H1 (cell line): Measurements from ENCODE around the gene MOB3B. TPM values are rescaled to one million over a fixed set of nuclear protein-coding genes. Genes with fewer than 3 reads are reported as not detected.

Experiments used
- CTCF ChIA-PET: fragments of 300-600 bp; sonication (Branson Sonifier 250); formaldehyde crosslinking; loops from one replicate; lab custom pipeline; 2021; ENCODE audit not compliant: partially characterized antibody; lab: Charles Lee
- POLR2A ChIA-PET: fragments of 300-600 bp; sonication (Branson Sonifier 250); formaldehyde crosslinking; loops from one replicate; lab custom pipeline; 2021; ENCODE audit warnings: inconsistent platforms; ENCODE audit not compliant: partially characterized antibody; lab: Charles Lee
- DNase-seq, 2 experiments: peaks; one replicate each; pipeline versions ENCODE4 v3.0.0 to v3.0.0-alpha.2; 2010 to 2022; ENCODE audit warnings: low spot score in 2 of 2, low read depth in 1 of 2, mixed read lengths in 1 of 2
- FAIRE-seq: peaks from 2 replicates; lab custom pipeline; 2011; peaks lifted over from hg19 to GRCh38; lab: Jason Lieb, UNC
- H2AFZ ChIP-seq: 2 replicates; pipeline ENCODE4 v1.8.1; 2012; ENCODE audit warnings: low read length, inconsistent platforms
- H2AK5ac ChIP-seq: 2 replicates; pipeline ENCODE4 v1.6.1; 2013; ENCODE audit warnings: low read depth, low read length
- H2BK120ac ChIP-seq: replicated peaks from 2 replicates; pipeline ENCODE3; 2013; ENCODE audit warnings: low read depth, low read length, inconsistent platforms
- H2BK12ac ChIP-seq: 2 replicates; pipeline ENCODE4 v1.6.1; 2013; ENCODE audit warnings: low read depth, low read length
- H2BK15ac ChIP-seq: 2 replicates; pipeline ENCODE4 v1.6.1; 2013; ENCODE audit warnings: low read length
- H2BK20ac ChIP-seq: 2 replicates; pipeline ENCODE4 v1.6.1; 2013; ENCODE audit warnings: low read length
- H2BK5ac ChIP-seq: 2 replicates; pipeline ENCODE4 v1.6.1; 2013; ENCODE audit warnings: low read depth, low read length
- H3K14ac ChIP-seq: 2 replicates; pipeline ENCODE4 v1.6.1; 2013; ENCODE audit warnings: inconsistent platforms; ENCODE audit not compliant: insufficient read length
- H3K18ac ChIP-seq: 2 replicates; pipeline ENCODE4 v1.6.1; 2013; ENCODE audit warnings: low read length; ENCODE audit errors: extremely low read depth
- H3K23ac ChIP-seq: 2 replicates; pipeline ENCODE4 v1.6.1; 2013; ENCODE audit warnings: inconsistent platforms; ENCODE audit not compliant: insufficient read length
- H3K23me2 ChIP-seq: 2 replicates; pipeline ENCODE4 v1.6.1; 2013; ENCODE audit warnings: low read depth, low read length
- H3K27ac ChIP-seq: 2 replicates; pipeline ENCODE4 v1.6.1; 2011; ENCODE audit warnings: low read depth, low read length, inconsistent platforms
- H3K27me3 ChIP-seq, 4 experiments: replicated peaks in 1 of 4; 1 replicate in 1 of 4; 2 replicates in 3 of 4; pipeline versions ENCODE4 v1.6.1 to v1.8.1; 2011 to 2013; ENCODE audit warnings: low read length in 3 of 4, mild to moderate bottlenecking in 3 of 4, inconsistent platforms in 2 of 4, mixed read lengths in 2 of 4, moderate library complexity in 1 of 4; ENCODE audit not compliant: control insufficient read depth in 3 of 4, insufficient read depth in 3 of 4; ENCODE audit errors: extremely low read depth in 1 of 4
- H3K36me3 ChIP-seq, 4 experiments: 2 replicates each; pipeline versions ENCODE4 v1.6.1 to v1.8.1; 2011 to 2013; ENCODE audit warnings: mild to moderate bottlenecking in 4 of 4, low read length in 3 of 4, moderate library complexity in 2 of 4, control low read depth in 1 of 4, inconsistent platforms in 1 of 4; ENCODE audit not compliant: insufficient read depth in 4 of 4, control insufficient read depth in 2 of 4
- H3K4ac ChIP-seq: replicated peaks from 2 replicates; pipeline ENCODE3; 2013; ENCODE audit warnings: low read length, low read depth, mixed read lengths, inconsistent platforms; ENCODE audit not compliant: insufficient read length
- H3K4me1 ChIP-seq, 4 experiments: replicated peaks in 1 of 4; 1 replicate in 1 of 4; 2 replicates in 3 of 4; pipeline versions ENCODE4 v1.6.1 to v1.8.1; 2011 to 2013; ENCODE audit warnings: low read length in 3 of 4, inconsistent platforms in 2 of 4, mixed read lengths in 1 of 4; ENCODE audit not compliant: insufficient read depth in 4 of 4, control insufficient read depth in 3 of 4
- H3K4me2 ChIP-seq, 2 experiments: 2 replicates each; pipeline versions ENCODE4 v1.6.1 to v1.8.1; 2011 to 2013; ENCODE audit warnings: low read depth in 2 of 2, low read length in 2 of 2, control low read depth in 1 of 2, inconsistent platforms in 1 of 2, mild to moderate bottlenecking in 1 of 2; ENCODE audit not compliant: insufficient read depth in 1 of 2
- H3K4me3 ChIP-seq, 4 experiments: fragments of 200-600, 300-600 bp in 1 of 4; sonication (generic), shearing (Covaris generic), sonication (Bioruptor Twin) in 1 of 4; 2 replicates each; pipeline versions ENCODE4 v1.5.1 to v1.8.1; 2011 to 2016; ENCODE audit warnings: low read length in 4 of 4, low read depth in 3 of 4, control low read depth in 2 of 4, inconsistent platforms in 2 of 4, mild to moderate bottlenecking in 2 of 4, mixed read lengths in 1 of 4, moderate library complexity in 1 of 4; ENCODE audit not compliant: insufficient read depth in 2 of 4; ENCODE audit errors: extremely low read depth in 1 of 4
- H3K56ac ChIP-seq: replicated peaks from 2 replicates; pipeline ENCODE3; 2013; ENCODE audit warnings: low read depth, mild to moderate bottlenecking, mixed read lengths, low read length, inconsistent platforms; ENCODE audit not compliant: insufficient read length
- H3K79me1 ChIP-seq: 2 replicates; pipeline ENCODE4 v1.6.1; 2013; ENCODE audit warnings: low read depth, low read length, control low read depth
- H3K79me2 ChIP-seq, 2 experiments: 2 replicates each; pipeline versions ENCODE4 v1.6.1 to v1.8.1; 2012 to 2013; ENCODE audit warnings: low read length in 2 of 2, mild to moderate bottlenecking in 2 of 2, inconsistent platforms in 1 of 2; ENCODE audit not compliant: insufficient read depth in 2 of 2, control insufficient read depth in 1 of 2
- H3K9ac ChIP-seq, 4 experiments: replicated peaks in 1 of 4; 1 replicate in 1 of 4; 2 replicates in 3 of 4; pipeline versions ENCODE4 v1.6.1 to v1.8.1; 2011 to 2013; ENCODE audit warnings: low read depth in 3 of 4, low read length in 3 of 4, control low read depth in 2 of 4, mild to moderate bottlenecking in 2 of 4, moderate library complexity in 2 of 4, inconsistent platforms in 1 of 4; ENCODE audit errors: extremely low read depth in 1 of 4
- H3K9me3 ChIP-seq, 2 experiments: 2 replicates each; pipeline versions ENCODE4 v1.6.1 to v1.8.1; 2012 to 2013; ENCODE audit warnings: mild to moderate bottlenecking in 2 of 2, moderate library complexity in 2 of 2, control low read depth in 1 of 2, inconsistent platforms in 1 of 2, low read depth in 1 of 2, low read length in 1 of 2, mixed read lengths in 1 of 2; ENCODE audit not compliant: insufficient read depth in 2 of 2
- H4K20me1 ChIP-seq, 2 experiments: replicated peaks in 1 of 2; 2 replicates each; pipeline versions ENCODE3 to v1.8.1; 2011 to 2013; ENCODE audit warnings: inconsistent platforms in 2 of 2, low read length in 2 of 2, mild to moderate bottlenecking in 1 of 2; ENCODE audit not compliant: insufficient read depth in 2 of 2, control insufficient read depth in 1 of 2
- H4K5ac ChIP-seq: 2 replicates; pipeline ENCODE4 v1.6.1; 2013; ENCODE audit warnings: low read length, low read depth, mixed read lengths, inconsistent platforms; ENCODE audit not compliant: insufficient read length
- H4K8ac ChIP-seq: 2 replicates; pipeline ENCODE4 v1.8.0; 2013; ENCODE audit warnings: mild to moderate bottlenecking, moderate library complexity, low read length, inconsistent platforms; ENCODE audit not compliant: insufficient read depth; ENCODE audit errors: extremely low read depth
- H4K91ac ChIP-seq: replicated peaks from 2 replicates; pipeline ENCODE3; 2013; ENCODE audit warnings: low read length, mixed read lengths, inconsistent platforms; ENCODE audit not compliant: insufficient read length
- KDM1A ChIP-seq: fragments of 200-600, 300-600 bp; sonication (generic); IDR thresholded peaks from 2 replicates; pipeline ENCODE4 v1.7.1; 2016; ENCODE audit warnings: mild to moderate bottlenecking, low read length, borderline replicate concordance
- MAFK ChIP-seq: IDR thresholded peaks from 2 replicates; pipeline ENCODE4 v1.6.1; 2012; ENCODE audit warnings: low read depth, mild to moderate bottlenecking, improper control_type of control experiment, low read length
- RXRA ChIP-seq: IDR thresholded peaks from 2 replicates; pipeline ENCODE4 v1.6.1; 2011; ENCODE audit warnings: low read depth, mild to moderate bottlenecking, low read length, moderate library complexity; ENCODE audit not compliant: insufficient read depth
- USF2 ChIP-seq: IDR thresholded peaks from 2 replicates; pipeline ENCODE4 v1.6.1; 2011; ENCODE audit warnings: low read length, improper control_type of control experiment
- WGBS, 2 experiments: shearing (Covaris generic) in 1 of 2; methylation state at CpG; one replicate each; pipeline versions ENCODE4 v1.1.6 to v1.1.7; 2013 to 2015; ENCODE audit warnings: low lambda C conversion rate in 2 of 2, mixed read lengths in 2 of 2, inconsistent platforms in 1 of 2, low coverage in 1 of 2, missing lambda C conversion rate in 1 of 2; ENCODE audit not compliant: insufficient replicate concordance in 2 of 2, insufficient coverage in 1 of 2, insufficient read length in 1 of 2; ENCODE audit errors: extremely low coverage in 1 of 2, missing lambda C conversion rate in 1 of 2; 5-methylcytosine and 5-hydroxymethylcytosine counted together
- polyA plus RNA-seq, 7 experiments: library from polyadenylated mRNA; depleted of rRNA in 3 of 7; stranded (reverse) in 5 of 7; unstranded in 2 of 7; fragments of >200 nt in 5 of 7; fragments of 200-250 nt in 2 of 7; gene quantifications; 1 replicate in 5 of 7; 2 replicates in 1 of 7; 4 replicates in 1 of 7; pipeline versions ENCODE4 v1.2.1 to v1.2.3, GENCODE V29; 2011 to 2013; ENCODE audit warnings: missing spikeins in 2 of 7, mixed read lengths in 2 of 7
- total RNA-seq: library from RNA; stranded (reverse); fragmentation: NEBNext Ultra II Directional; extraction: Animal tissue kit (Norgen Biotek cat#: 25700); gene quantifications from 2 replicates; pipeline ENCODE4 v1.2.1, GENCODE V29; 2021

MOB3B gene
- total and polyA plus RNA-seq, 2 of the 8 experiments (the other 6 are each of a cell fraction or from before 2014, with no cell fraction given), result 12.7 to 16.1 TPM

DNA sequence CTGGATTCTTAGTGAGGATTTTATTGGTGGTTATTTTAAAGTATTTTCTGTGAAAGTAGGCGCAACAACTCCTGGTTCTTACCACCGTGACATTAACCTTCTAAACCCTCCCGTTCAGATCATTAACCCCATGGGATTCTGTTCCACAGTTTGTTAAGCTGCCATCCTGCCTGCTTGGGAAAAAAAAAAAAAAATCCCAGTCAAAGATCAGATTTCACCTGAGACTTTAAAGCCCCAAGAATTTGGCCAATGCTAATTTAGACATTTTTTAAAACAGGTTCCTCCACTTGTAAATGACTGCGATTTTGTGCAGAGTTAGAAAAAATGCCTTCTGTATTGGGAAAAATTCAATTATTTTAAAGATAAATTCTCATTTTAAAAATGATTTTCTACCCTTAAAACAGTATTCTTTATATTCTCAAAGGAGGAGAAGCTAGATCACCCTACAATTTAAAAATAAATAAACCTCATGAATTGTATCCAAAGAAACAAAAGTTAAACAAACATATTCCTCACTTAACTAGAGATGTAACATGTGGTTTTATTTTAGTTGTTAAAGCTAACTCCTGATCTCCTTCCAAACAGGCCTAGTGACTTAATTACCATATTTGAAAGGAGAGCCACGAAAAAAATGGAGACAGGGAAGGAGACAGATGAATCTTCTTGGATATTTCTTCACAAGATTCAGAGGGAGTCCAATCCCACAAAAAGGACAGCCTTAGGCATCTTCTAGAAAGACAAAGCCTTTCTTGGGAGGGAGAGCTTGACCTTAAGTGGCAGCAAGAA, 98.7 kb downstream of the MOB3B start:
- H3K4me2 ChIP-seq, result no peak overlapping the region; a peak in 1 of 4 replicates
- peaks cover 0 to 24% (median 15%) of the 10 kb centered on the region in 4 experiments for H3K4me1 ChIP-seq
- no peak overlapping the region for H3K4me3 ChIP-seq
- no peak overlapping the region for H3K14ac ChIP-seq
- no peak overlapping the region for H3K56ac ChIP-seq
- H3K27me3 ChIP-seq, result peaks cover 0 to 1% (median 0%) of the 10 kb centered on the region in 4 experiments; a peak in 1 of 7 replicates
- H4K8ac ChIP-seq, result no peak overlapping the region
- no peaks in the 10 kb centered on the region for H3K23me2 ChIP-seq
- H4K5ac ChIP-seq, result no peak overlapping the region
- H3K9me3 ChIP-seq, result no peaks in the 10 kb centered on the region
- no peak overlapping the region for H3K9ac ChIP-seq
- ChIA-PET POLR2A (no interaction called here), CTCF (interaction anchor here (1.0 to 1.5 kb wide), 3 partner anchors 14 to 69 kb away, joined by 3 read pairs; no protein-coding TSS in a partner anchor)
- H2BK5ac ChIP-seq, result 0 out of 2 replicates have a peak overlapping the region, but pooled peaks have one; percentile 16
- no peaks in the 10 kb centered on the region for H4K20me1 ChIP-seq
- H2BK120ac ChIP-seq, result no peak overlapping the region
- H3K4ac ChIP-seq, result no peak overlapping the region
- 0 out of 4 replicates have a peak, but pooled peaks cover 0 to 3% of the 10 kb centered on the region in 2 experiments for H3K79me2 ChIP-seq
- no peaks in the 10 kb centered on the region for H3K36me3 ChIP-seq
- 61% methylated on average over 5 of the region's 5 CpGs; no CpG with 5 or more reads in 1 of the 2 experiments for WGBS, 2 experiments
- H3K23ac ChIP-seq, result no peak overlapping the region
- H3K79me1 ChIP-seq, result peaks cover 4% of the 10 kb centered on the region; the same call in 1 of the 2 replicates
- no peak overlapping the region for H2BK20ac ChIP-seq
- no peak overlapping the region for H2BK12ac ChIP-seq
- H2AK5ac ChIP-seq, result no peak overlapping the region
- H2BK15ac ChIP-seq, result 0 out of 2 replicates have a peak overlapping the region, but pooled peaks have one; percentile 40
- no peak overlapping the region for H2AFZ ChIP-seq
- H3K27ac ChIP-seq, result no peak overlapping the region
- H4K91ac ChIP-seq, result no peak overlapping the region
- DNase-seq (no peak), FAIRE-seq (no peak)
- no peak overlapping the region for H3K18ac ChIP-seq
- TF ChIP-seq MAFK (no peak), KDM1A (no peak), RXRA (no peak), USF2 (no peak)
